GM12873 (cell line): ENCODE measurements around the gene SCAMP3.

Experiments
- CTCF ChIP-seq: IDR thresholded peaks from 2 replicates; pipeline ENCODE4 v1.5.1; 2012; ENCODE audit warnings: low read depth, mild to moderate bottlenecking, moderate library complexity, low read length, control low read depth; ENCODE audit not compliant: insufficient read depth; ENCODE audit errors: missing control alignments

Gene SCAMP3

GRCh38 chr1:155272466-155273342 is 10.5 kb upstream of the SCAMP3 start:
- TF ChIP-seq CTCF: no peak

GRCh38 chr1:155269381-155269780 is 7.2 kb upstream of the SCAMP3 start:
- TF ChIP-seq CTCF: no peak

- no peak for TF ChIP-seq CTCF
These were observed 6.5 kb upstream of the SCAMP3 start for GRCh38 chr1:155268630-155269029.

GRCh38 chr1:155267373-155267772 is 5.2 kb upstream of the SCAMP3 start:
- no peak for TF ChIP-seq CTCF

- no peak for TF ChIP-seq CTCF
These were observed 4.4 kb upstream of the SCAMP3 start for GRCh38 chr1:155266553-155266952.

- no peak for TF ChIP-seq CTCF
These were observed 907 bp upstream of the SCAMP3 start for GRCh38 chr1:155263067-155263466.

GRCh38 chr1:155261493-155261851 is 688 bp downstream of the SCAMP3 start:
- TF ChIP-seq CTCF: no peak
